HepG2 (cell line): ENCODE results near the gene GRHL3. TPM values are rescaled to one million over a fixed set of nuclear protein-coding genes. Genes with fewer than 3 reads are reported as not detected.

Source experiments
- ATAC-seq: fragments of 200-7000 bp; cut with Tn5 transposase; 3 replicates; pipeline ENCODE4 v1.9.1; 2020; ENCODE audit warnings: mild to moderate bottlenecking, moderate library complexity
- BruUV-seq: library from RNA; stranded (reverse); fragments of 400-500 nt; replicated peaks from 2 replicates; lab custom pipeline; 2021; lab: Mats Ljungman, UMichigan
- CTCF ChIA-PET: fragments of 300-600 bp; formaldehyde crosslinking; extraction: SDS; loops from one replicate; lab custom pipeline; 2021; ENCODE audit warnings: low total read pairs, inconsistent platforms, low intra/inter-chr PET ratio; lab: Yijun Ruan, JAX
- POLR2A ChIA-PET: fragments of 350-600 bp; sonication (Branson Sonifier 250); formaldehyde crosslinking; loops from one replicate; lab custom pipeline; 2020; ENCODE audit warnings: antibody characterized with exemption, inconsistent platforms; lab: Yijun Ruan, JAX
- DNase-seq: peaks from one replicate; pipeline ENCODE4 v3.0.0-alpha.2; 2015; ENCODE audit warnings: low spot score
- FAIRE-seq: peaks from 3 replicates; lab custom pipeline; 2011; peaks lifted over from hg19 to GRCh38; lab: Jason Lieb, UNC
- H2AFZ ChIP-seq: one replicate; pipeline ENCODE4 v1.6.1; 2011; ENCODE audit warnings: low read length, inconsistent platforms
- H3K27ac ChIP-seq: fragments of 300-600 bp; 3 replicates; pipeline ENCODE4 v1.8.0; 2011; ENCODE audit warnings: mixed run types, mild to moderate bottlenecking, mixed read lengths, low read length, inconsistent platforms; ENCODE audit not compliant: insufficient read depth; ENCODE audit errors: extremely low read length
- H3K27me3 ChIP-seq, 2 experiments: fragments of 200-600 bp in 1 of 2; 2 replicates in 1 of 2; 3 replicates in 1 of 2; pipeline versions ENCODE4 v1.6.0 to v1.8.0; 2011; ENCODE audit warnings: low read length in 2 of 2, mild to moderate bottlenecking in 2 of 2, moderate library complexity in 2 of 2, inconsistent platforms in 1 of 2; ENCODE audit not compliant: insufficient read depth in 2 of 2, control insufficient read depth in 1 of 2
- H3K36me3 ChIP-seq, 2 experiments: fragments of 200-600 bp in 1 of 2; replicated peaks in 1 of 2; 2 replicates in 1 of 2; 3 replicates in 1 of 2; pipeline versions ENCODE4 v1.5.1 to v1.8.0; 2011; ENCODE audit warnings: low read length in 2 of 2, inconsistent platforms in 1 of 2; ENCODE audit not compliant: insufficient read depth in 2 of 2, control insufficient read depth in 1 of 2
- H3K4me1 ChIP-seq: 2 replicates; pipeline ENCODE4 v1.5.1; 2012; ENCODE audit warnings: low read length, inconsistent platforms; ENCODE audit not compliant: insufficient read depth
- H3K4me2 ChIP-seq: 2 replicates; pipeline ENCODE4 v1.6.0; 2011; ENCODE audit warnings: low read depth, low read length, inconsistent platforms
- H3K4me3 ChIP-seq, 3 experiments: fragments of 200-600 bp in 1 of 3; sonication (generic), shearing (Covaris generic) in 1 of 3; replicated peaks in 1 of 3; 2 replicates each; pipeline ENCODE4 v1.5.1; 2011 to 2016; ENCODE audit warnings: low read length in 3 of 3, inconsistent platforms in 2 of 3, low read depth in 2 of 3, mild to moderate bottlenecking in 2 of 3, control low read depth in 1 of 3, mixed read lengths in 1 of 3; ENCODE audit not compliant: insufficient read depth in 1 of 3
- H3K79me2 ChIP-seq: one replicate; pipeline ENCODE4 v1.6.1; 2011; ENCODE audit warnings: low read length, inconsistent platforms; ENCODE audit not compliant: insufficient read depth
- H3K9ac ChIP-seq: 2 replicates; pipeline ENCODE4 v1.6.0; 2011; ENCODE audit warnings: mild to moderate bottlenecking, low read depth, low read length, inconsistent platforms; ENCODE audit not compliant: insufficient read depth
- H3K9me3 ChIP-seq: 2 replicates; pipeline ENCODE4 v1.5.1; 2012; ENCODE audit warnings: mild to moderate bottlenecking, low read length
- H4K20me1 ChIP-seq: 2 replicates; pipeline ENCODE4 v1.6.0; 2011; ENCODE audit warnings: inconsistent platforms, mild to moderate bottlenecking, low read length, moderate library complexity; ENCODE audit not compliant: insufficient read depth
- DR1 ChIP-seq: sonication (generic); formaldehyde crosslinking; IDR thresholded peaks from 2 replicates; pipeline ENCODE4 v1.8.0; 2021; ENCODE audit warnings: mild to moderate bottlenecking, missing genetic modification reagents, inconsistent platforms
- ELF4 ChIP-seq: sonication (generic); formaldehyde crosslinking; IDR thresholded peaks from 2 replicates; pipeline ENCODE4 v1.5.0; 2020; ENCODE audit warnings: missing genetic modification reagents, mild to moderate bottlenecking, moderate library complexity, borderline replicate concordance
- ESRRA ChIP-seq: sonication (generic); formaldehyde crosslinking; IDR thresholded peaks from 2 replicates; pipeline ENCODE4 v1.5.1; 2020; ENCODE audit warnings: mild to moderate bottlenecking, low read depth, missing genetic modification reagents
- SP5 ChIP-seq: IDR thresholded peaks from 2 replicates; pipeline ENCODE4 v1.6.1; 2016; ENCODE audit warnings: low read depth, borderline replicate concordance
- ZNF431 ChIP-seq: sonication (generic); formaldehyde crosslinking; IDR thresholded peaks from 2 replicates; pipeline ENCODE4 v1.9.0; 2022; ENCODE audit warnings: missing genetic modification reagents, low read depth, mild to moderate bottlenecking, borderline replicate concordance
- ZNF629 ChIP-seq: sonication (generic); formaldehyde crosslinking; conservative IDR thresholded peaks from 2 replicates; pipeline ENCODE4 v1.5.0; 2020; ENCODE audit warnings: missing genetic modification reagents
- ZSCAN12 ChIP-seq: sonication (generic); formaldehyde crosslinking; IDR thresholded peaks from 2 replicates; pipeline ENCODE4 v1.9.0; 2021; ENCODE audit warnings: mild to moderate bottlenecking, missing genetic modification reagents
- WGBS: methylation state at CpG from one replicate; pipeline ENCODE4 v1.1.6; 2017; ENCODE audit warnings: low lambda C conversion rate; 5-methylcytosine and 5-hydroxymethylcytosine counted together
- in situ Hi-C: cut with HindIII; loops from 2 replicates; pipeline ENCODE4 v1.10.0; 2017; ENCODE audit warnings: low pct_unique_long_range_greater_than_20kb; ENCODE audit not compliant: extremely low pct_ligation_motif_present
- intact Hi-C: fragments of 100-400 bp; cut with micrococcal nuclease; formaldehyde crosslinking; loops from one replicate; pipeline ENCODE4 v1.10.0; 2022; ENCODE audit not compliant: unreplicated experiment
- polyA plus RNA-seq, 8 experiments: library from polyadenylated mRNA; depleted of rRNA in 3 of 8; stranded (reverse) in 7 of 8; unstranded in 1 of 8; fragments of >200 nt; fragmentation: Illumina TruSeq in 4 of 8; extraction: Trizol in 4 of 8; gene quantifications; 2 replicates each; pipeline versions ENCODE4 v1.2.1 to v1.2.3, GENCODE V29; 2011 to 2016; ENCODE audit warnings: low read depth in 4 of 8, missing spikeins in 1 of 8, mixed read lengths in 1 of 8; ENCODE audit not compliant: insufficient read depth in 1 of 8
- total RNA-seq, 5 experiments: library from RNA; depleted of rRNA; stranded (reverse); fragments of >200 nt; fragmentation: Illumina TruSeq; extraction: Trizol; gene quantifications; 2 replicates each; pipeline ENCODE4 v1.2.3, GENCODE V29; 2016; ENCODE audit warnings: low read depth in 1 of 5
- TF ChIP-seq, protein P1 (sequence below): sonication (generic); formaldehyde crosslinking; IDR thresholded peaks from 2 replicates; pipeline ENCODE4 v1.4.0; 2020; ENCODE audit warnings: missing genetic modification reagents

Gene GRHL3
- total and polyA plus RNA-seq, 2 of the 13 experiments (the other 11 are each of a cell fraction or from before 2014, with no cell fraction given), result not detected

DNA sequence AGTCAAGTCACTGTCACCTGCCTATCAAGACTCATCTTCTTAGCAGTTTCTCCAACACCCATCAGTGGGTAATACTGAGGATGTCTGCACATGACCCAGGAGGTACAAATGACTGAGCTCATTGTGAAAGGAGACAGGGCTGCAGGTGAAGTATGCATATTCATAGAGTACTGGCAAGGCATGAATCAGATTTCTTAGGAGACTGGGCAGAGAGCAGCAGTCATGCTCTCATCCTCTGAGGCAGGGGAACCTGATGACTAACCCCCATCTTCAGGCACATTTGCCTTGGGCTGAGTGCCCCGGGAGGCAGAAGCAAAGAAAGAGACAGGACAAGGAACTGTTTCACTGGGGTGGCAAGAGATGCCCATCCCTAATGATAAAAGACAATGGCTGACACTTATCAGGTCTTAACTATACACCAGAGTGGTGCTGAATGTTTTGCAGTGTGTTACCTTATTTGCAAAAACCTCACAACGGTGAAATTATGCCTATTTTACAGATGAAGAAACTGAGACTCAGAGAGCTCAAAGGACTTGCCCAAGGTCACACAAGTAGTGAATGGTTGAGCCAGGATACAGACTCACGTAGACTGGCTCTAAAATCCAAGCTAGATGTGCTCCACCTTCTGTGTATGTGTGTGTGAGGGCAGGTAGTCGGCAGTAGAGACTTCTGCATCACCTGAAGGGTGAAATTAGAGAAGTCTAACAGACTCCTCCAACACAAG, 9.2 kb upstream of the GRHL3 start:
- in situ Hi-C loops, result no loop called here
- BruUV-seq, result no TSS peak
- Histone ChIP-seq H2AFZ (no peak overlapping the region), H3K9me3 (no peaks in the 10 kb centered on the region), H3K27me3 (peaks cover 0 to 15% of the 10 kb centered on the region in 2 experiments; a peak in 4 of 5 replicates), H3K4me2 (no peak overlapping the region), H3K4me3 (no peak overlapping the region), H3K27ac (no peak overlapping the region), H3K36me3 (no peaks in the 10 kb centered on the region), H3K79me2 (no peaks in the 10 kb centered on the region), H3K9ac (no peak overlapping the region), H3K4me1 (no peaks in the 10 kb centered on the region), H4K20me1 (no peaks in the 10 kb centered on the region)
- FAIRE-seq (no peak), DNase-seq (no peak), ATAC-seq (no peak)
- intact Hi-C loops, result no loop called here
- WGBS, result 3% methylated on average over 4 of the region's 4 CpGs
- ChIA-PET CTCF (no interaction called here), POLR2A (no interaction called here)
- no peak for TF ChIP-seq ESRRA
- TF ChIP-seq, protein P1, sequence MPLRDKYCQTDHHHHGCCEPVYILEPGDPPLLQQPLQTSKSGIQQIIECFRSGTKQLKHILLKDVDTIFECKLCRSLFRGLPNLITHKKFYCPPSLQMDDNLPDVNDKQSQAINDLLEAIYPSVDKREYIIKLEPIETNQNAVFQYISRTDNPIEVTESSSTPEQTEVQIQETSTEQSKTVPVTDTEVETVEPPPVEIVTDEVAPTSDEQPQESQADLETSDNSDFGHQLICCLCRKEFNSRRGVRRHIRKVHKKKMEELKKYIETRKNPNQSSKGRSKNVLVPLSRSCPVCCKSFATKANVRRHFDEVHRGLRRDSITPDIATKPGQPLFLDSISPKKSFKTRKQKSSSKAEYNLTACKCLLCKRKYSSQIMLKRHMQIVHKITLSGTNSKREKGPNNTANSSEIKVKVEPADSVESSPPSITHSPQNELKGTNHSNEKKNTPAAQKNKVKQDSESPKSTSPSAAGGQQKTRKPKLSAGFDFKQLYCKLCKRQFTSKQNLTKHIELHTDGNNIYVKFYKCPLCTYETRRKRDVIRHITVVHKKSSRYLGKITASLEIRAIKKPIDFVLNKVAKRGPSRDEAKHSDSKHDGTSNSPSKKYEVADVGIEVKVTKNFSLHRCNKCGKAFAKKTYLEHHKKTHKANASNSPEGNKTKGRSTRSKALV (CRISPR knock-in tag), result no peak
- TF ChIP-seq SP5 (CRISPR knock-in tag), result no peak
- 0 out of 2 replicates have a peak, but pooled peaks have one; percentile 22 for TF ChIP-seq ZNF629 (CRISPR knock-in tag)
- TF ChIP-seq, all 625 proteins: peak for 1

DNA sequence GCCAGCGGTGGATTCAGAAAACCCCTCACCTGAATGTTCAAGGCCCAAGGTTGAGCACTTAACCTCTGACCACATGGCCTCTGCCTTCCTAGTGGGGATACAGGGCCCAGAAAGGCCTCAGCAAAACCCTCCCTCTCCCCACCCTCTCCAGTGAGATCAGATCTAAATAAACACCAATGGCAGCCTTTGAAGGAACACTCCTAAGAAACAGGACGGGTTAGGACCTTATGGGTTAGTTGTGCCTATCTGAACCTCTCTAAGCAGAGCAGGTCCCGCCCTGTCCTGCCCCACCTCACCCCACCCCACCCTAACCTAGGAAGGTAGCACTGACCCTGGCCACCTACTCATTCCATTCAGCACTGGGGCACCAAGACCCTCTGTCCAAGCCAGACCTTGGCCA, 7.9 kb upstream of the GRHL3 start:
- no peaks in the 10 kb centered on the region for H3K4me1 ChIP-seq
- H3K27me3 ChIP-seq, result peaks cover 0 to 15% of the 10 kb centered on the region in 2 experiments; a peak in 4 of 5 replicates
- H4K20me1 ChIP-seq, result no peaks in the 10 kb centered on the region
- FAIRE-seq, result no peak
- H3K4me3 ChIP-seq, result no peak overlapping the region
- no peak for ATAC-seq
- H3K79me2 ChIP-seq, result no peaks in the 10 kb centered on the region
- no TSS peak for BruUV-seq
- no peak overlapping the region for H3K9ac ChIP-seq
- TF ChIP-seq ELF4 (CRISPR knock-in tag), result no peak
- no peak for TF ChIP-seq ZNF431
- no peak for TF ChIP-seq DR1 (CRISPR knock-in tag)
- no peak for TF ChIP-seq SP5 (CRISPR knock-in tag)
- no peak for TF ChIP-seq ZSCAN12 (CRISPR knock-in tag)
- ChIA-PET POLR2A (no interaction called here), CTCF (no interaction called here)
- in situ Hi-C loops, result no loop called here
- H3K27ac ChIP-seq, result no peak overlapping the region
- intact Hi-C loops, result no loop called here
- H2AFZ ChIP-seq, result no peak overlapping the region
- no peak overlapping the region for H3K4me2 ChIP-seq
- DNase-seq, result no peak
- no peaks in the 10 kb centered on the region for H3K36me3 ChIP-seq
- H3K9me3 ChIP-seq, result no peaks in the 10 kb centered on the region
- 0% methylated on average over 1 of the region's 3 CpGs for WGBS
